ENCODE results near the gene NRP1. TPM values are rescaled to one million over a fixed set of nuclear protein-coding genes. Genes with fewer than 3 reads are reported as not detected.

NRP1 gene
- total RNA-seq, 1 donor from 2014 or later: 100 TPM

GRCh38 chr10:33277135-33277536, 57.3 kb downstream of the NRP1 start:
- peaks cover 7% of the 10 kb centered on the region for H3K4me1 Mint-ChIP-seq (ENCODE audit: low read depth, unreplicated experiment)
- H3K27ac Mint-ChIP-seq (ENCODE audit: unreplicated experiment): no peak overlapping the region
- no peaks in the 10 kb centered on the region for H3K9me3 Mint-ChIP-seq (ENCODE audit: unreplicated experiment)
- no peak for DNase-seq
- H3K27me3 Mint-ChIP-seq (ENCODE audit: unreplicated experiment): peaks cover 3% of the 10 kb centered on the region
- H3K4me3 Mint-ChIP-seq (ENCODE audit: unreplicated experiment): no peak overlapping the region
- H3K36me3 Mint-ChIP-seq (ENCODE audit: unreplicated experiment): no peaks in the 10 kb centered on the region
- TF ChIP-seq CTCF (IDR thresholded peaks at IDR 0.05; ENCODE audit: partially characterized antibody, unreplicated experiment): no peak

- Mint-ChIP-seq H3K4me1 (ENCODE audit: low read depth, unreplicated experiment) (peaks cover 13% of the 10 kb centered on the region), H3K27me3 (ENCODE audit: unreplicated experiment) (peaks cover 3% of the 10 kb centered on the region), H3K4me3 (ENCODE audit: unreplicated experiment) (no peak overlapping the region), H3K36me3 (ENCODE audit: unreplicated experiment) (no peaks in the 10 kb centered on the region), H3K27ac (ENCODE audit: unreplicated experiment) (no peak overlapping the region), H3K9me3 (ENCODE audit: unreplicated experiment) (no peaks in the 10 kb centered on the region)
- no peak for TF ChIP-seq CTCF (IDR thresholded peaks at IDR 0.05; ENCODE audit: partially characterized antibody, unreplicated experiment)
- DNase-seq: no peak
Measured at GRCh38 chr10:33276282-33276923, 58.1 kb downstream of the NRP1 start.

GRCh38 chr10:33274096-33274785, 60.2 kb downstream of the NRP1 start:
- H3K27me3 Mint-ChIP-seq (ENCODE audit: unreplicated experiment): peaks cover 3% of the 10 kb centered on the region
- H3K4me1 Mint-ChIP-seq (ENCODE audit: low read depth, unreplicated experiment): peaks cover 17% of the 10 kb centered on the region
- H3K4me3 Mint-ChIP-seq (ENCODE audit: unreplicated experiment): no peak overlapping the region
- TF ChIP-seq CTCF (IDR thresholded peaks at IDR 0.05; ENCODE audit: partially characterized antibody, unreplicated experiment): no peak
- no peak for DNase-seq
- no peak overlapping the region for H3K27ac Mint-ChIP-seq (ENCODE audit: unreplicated experiment)
- no peaks in the 10 kb centered on the region for H3K36me3 Mint-ChIP-seq (ENCODE audit: unreplicated experiment)
- no peaks in the 10 kb centered on the region for H3K9me3 Mint-ChIP-seq (ENCODE audit: unreplicated experiment)

GRCh38 chr10:33273295-33274002, 61.0 kb downstream of the NRP1 start:
- Mint-ChIP-seq H3K4me1 (ENCODE audit: low read depth, unreplicated experiment) (peaks cover 17% of the 10 kb centered on the region), H3K36me3 (ENCODE audit: unreplicated experiment) (no peaks in the 10 kb centered on the region), H3K9me3 (ENCODE audit: unreplicated experiment) (no peaks in the 10 kb centered on the region), H3K27ac (ENCODE audit: unreplicated experiment) (no peak overlapping the region), H3K27me3 (ENCODE audit: unreplicated experiment) (peaks cover 3% of the 10 kb centered on the region), H3K4me3 (ENCODE audit: unreplicated experiment) (no peak overlapping the region)
- no peak for DNase-seq
- TF ChIP-seq CTCF (IDR thresholded peaks at IDR 0.05; ENCODE audit: partially characterized antibody, unreplicated experiment): no peak

GRCh38 chr10:33272635-33273034, 61.8 kb downstream of the NRP1 start:
- Mint-ChIP-seq H3K9me3 (ENCODE audit: unreplicated experiment) (no peaks in the 10 kb centered on the region), H3K4me1 (ENCODE audit: low read depth, unreplicated experiment) (peaks cover 17% of the 10 kb centered on the region), H3K27ac (ENCODE audit: unreplicated experiment) (no peak overlapping the region), H3K4me3 (ENCODE audit: unreplicated experiment) (no peak overlapping the region), H3K36me3 (ENCODE audit: unreplicated experiment) (no peaks in the 10 kb centered on the region), H3K27me3 (ENCODE audit: unreplicated experiment) (no peaks in the 10 kb centered on the region)
- DNase-seq: no peak
- TF ChIP-seq CTCF (IDR thresholded peaks at IDR 0.05; ENCODE audit: partially characterized antibody, unreplicated experiment): no peak
